ENCODE measurements around the gene FBXL7.
"Not testable (repeated sequence)": the region's sequence is repeated elsewhere in the genome, so short reads cannot be mapped to it uniquely, and the experiment has no call there.

The FBXL7 gene

DNA sequence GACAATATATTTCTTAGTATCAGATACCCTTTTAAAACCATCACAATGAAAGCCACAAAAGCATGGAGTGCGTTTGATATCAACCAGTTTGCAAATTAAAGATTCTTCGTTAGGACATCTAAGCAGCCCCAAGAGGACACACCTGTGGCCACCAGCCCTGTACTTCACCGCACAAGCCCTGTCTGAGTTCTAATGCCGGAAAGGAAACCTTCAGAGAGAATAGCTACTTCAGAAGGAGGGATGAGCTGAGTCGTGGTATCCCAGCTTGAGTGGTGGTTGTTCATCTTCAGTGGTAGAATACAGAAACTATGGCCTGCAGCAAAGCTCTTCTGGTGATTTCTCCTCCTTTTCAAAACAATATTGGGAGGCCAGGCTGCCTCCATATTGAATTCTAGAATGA lies 319.6 kb downstream of the FBXL7 start:
- no peak for DNase-seq (ENCODE audit: low read depth)

DNA sequence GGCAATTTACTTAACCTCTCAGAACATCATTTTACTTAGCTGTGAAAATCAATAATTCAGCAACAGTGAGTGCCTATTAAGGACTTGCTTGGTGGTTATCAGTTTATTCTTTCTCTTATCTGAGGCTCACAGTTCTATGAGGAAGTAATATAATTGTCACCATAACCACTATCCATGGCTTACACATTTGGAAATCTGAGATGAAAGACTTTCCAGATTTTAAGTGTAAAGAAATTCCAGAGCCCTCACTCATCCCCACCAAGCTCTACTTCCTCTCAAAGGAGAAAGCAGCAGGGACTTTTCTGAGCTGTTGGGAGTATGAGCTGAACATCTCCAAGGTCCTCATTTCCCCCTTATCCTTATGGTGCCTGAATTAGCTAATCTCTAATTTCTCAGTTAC lies 321.5 kb downstream of the FBXL7 start:
- peak; percentile 55 for DNase-seq (ENCODE audit: low read depth)

DNA sequence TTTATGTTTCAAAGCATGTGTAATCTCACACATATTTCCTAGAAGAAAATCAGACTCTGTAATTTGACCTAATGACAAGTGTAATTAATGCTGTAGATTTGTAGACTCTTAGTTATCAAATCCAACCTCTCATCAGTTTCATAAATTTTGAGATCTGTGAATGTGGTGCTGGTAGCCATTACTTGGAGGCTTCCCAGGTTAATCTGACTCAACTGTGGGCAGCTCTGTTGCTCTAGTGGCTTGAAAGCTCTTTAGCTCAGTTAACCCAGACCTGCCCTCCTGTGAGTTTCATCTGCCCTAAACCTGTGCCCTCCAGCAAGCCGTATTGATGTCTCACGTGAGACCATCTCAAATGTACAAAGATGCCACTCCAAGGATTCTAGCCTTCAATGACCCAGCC lies 323.4 kb downstream of the FBXL7 start:
- DNase-seq (ENCODE audit: low read depth) = no peak

- DNase-seq (ENCODE audit: low read depth) = no peak
Observed at GRCh38 chr5:15827741-15828140, 327.8 kb downstream of the FBXL7 start.

DNA sequence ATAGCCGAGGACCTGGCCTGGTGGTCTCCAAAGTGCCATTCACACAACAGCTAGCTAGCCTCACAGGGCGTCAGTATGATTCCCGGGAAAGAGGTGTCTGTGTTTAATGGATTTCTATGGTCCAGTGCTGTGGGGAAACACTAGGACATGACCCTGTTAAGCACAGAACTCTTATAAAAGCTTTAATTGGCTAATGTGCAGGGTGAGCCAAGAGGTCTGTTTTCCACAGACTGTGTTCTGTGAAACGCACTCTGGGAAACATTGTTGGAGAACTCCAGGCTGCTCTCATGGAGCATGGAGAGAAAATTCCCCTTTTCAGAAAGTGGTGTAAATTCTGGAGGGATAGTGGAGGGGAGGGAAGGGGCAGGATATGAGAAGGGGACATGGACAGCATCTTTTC lies 331.4 kb downstream of the FBXL7 start:
- no peak for DNase-seq (ENCODE audit: low read depth)

- DNase-seq (ENCODE audit: low read depth) = no peak
Observed at GRCh38 chr5:15833365-15833764, 333.4 kb downstream of the FBXL7 start.

DNA sequence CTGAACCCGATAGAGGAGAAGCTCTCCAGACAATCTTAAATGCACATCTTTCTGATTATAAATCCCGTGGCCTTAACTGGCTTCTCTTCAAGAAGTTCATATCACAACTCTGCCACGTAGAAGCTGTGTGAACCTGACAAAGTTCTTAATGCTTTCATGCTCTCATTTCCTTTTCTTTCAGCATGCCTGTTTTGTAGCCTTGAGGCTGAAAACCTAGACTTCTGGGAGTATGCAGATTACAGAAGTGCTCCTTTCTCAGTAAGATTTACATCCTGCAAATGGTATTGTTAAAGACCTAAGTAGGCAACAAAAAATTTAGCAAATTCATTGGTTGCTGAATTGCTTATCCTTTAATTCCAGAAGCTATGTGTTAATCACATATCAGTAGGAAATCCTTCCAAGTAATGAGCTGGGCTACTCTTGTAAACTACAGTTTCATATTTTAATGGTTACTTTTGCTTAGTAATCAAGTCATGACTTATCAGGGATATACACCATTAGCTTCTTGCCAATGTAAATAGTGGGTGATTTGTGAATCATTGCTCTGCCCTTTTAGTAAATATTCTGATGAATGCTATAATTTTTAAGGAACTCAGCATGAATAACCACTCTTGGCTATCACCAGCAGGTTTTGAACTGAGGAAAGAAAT lies 334.7 kb downstream of the FBXL7 start:
- peak; percentile 87 for DNase-seq (ENCODE audit: low read depth)

- DNase-seq (ENCODE audit: low read depth) = peak; percentile 19
Observed at GRCh38 chr5:15835514-15835913, 335.5 kb downstream of the FBXL7 start.

DNA sequence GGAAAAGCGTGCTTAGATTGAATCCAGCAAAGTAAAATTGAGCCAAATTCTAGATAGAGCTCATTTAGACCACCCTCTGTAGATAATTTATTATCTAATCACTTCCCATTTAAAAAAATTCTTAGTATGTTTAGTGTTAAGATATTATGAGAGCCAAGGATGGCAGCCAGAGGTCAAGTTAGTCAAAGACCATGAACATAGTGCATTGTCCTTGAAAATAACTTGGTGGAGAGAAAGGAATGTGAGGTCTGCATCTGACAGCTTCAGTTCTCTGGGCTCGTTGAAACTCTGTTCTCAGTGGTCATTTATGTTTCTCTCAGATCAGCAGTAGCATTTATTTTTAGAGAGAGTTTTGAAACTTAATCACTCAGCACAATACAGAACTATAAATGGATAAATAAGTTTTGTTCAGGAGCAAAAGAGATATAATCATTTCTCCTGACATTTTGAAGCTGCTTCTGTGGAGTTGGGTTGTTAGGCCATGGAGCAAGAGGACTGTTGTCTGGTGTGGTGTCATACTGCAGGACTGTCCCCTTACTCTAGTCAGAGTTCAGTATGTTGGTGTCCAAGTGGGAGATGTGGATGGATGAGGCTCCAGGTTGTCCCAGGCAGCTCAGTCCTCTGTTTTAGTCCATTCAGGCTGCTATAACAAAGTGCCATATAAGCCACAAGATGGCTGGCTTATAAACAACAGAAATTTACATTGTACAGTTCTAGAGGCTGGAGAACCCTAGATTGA lies 337.7 kb downstream of the FBXL7 start:
- DNase-seq (ENCODE audit: low read depth) = no peak

DNA sequence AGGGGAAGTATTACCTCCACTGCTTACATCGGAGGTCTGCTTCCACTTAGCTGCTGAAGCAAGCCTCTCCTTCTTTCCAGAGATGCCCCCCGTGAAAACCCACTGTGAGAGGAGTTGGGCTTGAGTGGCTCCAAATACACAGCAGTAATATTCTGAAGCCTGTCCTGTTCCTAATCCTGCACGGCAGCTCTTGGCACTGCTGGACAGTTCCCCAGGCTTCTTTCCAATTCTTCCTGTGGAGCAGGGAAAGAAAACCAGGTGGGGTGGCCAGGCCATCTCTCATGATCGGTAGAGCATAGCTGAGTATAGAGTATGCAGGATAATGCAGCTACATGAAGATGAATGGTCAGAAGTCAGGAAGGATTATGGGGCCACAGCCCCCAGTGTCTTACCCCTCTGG lies 344.3 kb downstream of the FBXL7 start:
- no peak for DNase-seq (ENCODE audit: low read depth)

DNA sequence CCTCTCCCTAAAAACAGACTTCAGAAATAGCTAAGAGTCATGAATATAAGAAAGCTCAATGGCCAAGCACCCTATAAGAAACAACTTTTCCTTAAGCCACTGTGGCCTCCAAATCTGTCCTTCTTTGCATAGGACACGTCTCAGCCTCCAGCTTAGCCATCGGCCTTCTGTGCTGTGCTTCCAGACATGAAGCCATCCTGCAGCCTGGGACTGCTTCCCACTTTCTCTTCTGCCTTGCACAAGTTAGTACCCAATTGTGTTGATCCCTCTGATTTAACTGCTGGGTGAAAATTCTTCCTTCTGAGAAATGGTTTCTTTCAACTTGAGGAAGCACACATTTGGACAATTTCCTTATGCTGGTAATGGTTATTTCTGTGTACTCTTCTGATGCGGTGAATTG lies 344.9 kb downstream of the FBXL7 start:
- DNase-seq (ENCODE audit: low read depth) = no peak

DNA sequence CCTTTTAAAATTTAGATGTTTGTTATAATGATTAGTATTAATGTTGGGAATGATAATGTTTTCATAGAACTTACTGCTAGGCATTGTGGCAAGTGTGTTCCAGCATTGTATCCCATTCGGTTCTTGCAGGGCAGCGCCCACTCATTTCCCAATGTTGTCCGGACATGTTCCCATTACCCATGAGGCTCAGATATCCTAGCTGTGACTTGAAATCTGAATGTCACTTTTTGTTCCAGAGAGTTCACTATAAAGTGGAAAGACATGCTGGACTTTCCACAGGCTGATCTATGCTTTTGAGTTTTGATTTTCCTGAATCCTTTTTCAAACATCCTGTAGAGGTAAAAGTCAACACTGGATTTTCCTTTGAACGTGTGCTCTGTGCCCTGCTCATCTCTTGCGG lies 350.6 kb downstream of the FBXL7 start:
- DNase-seq (ENCODE audit: low read depth) = no peak

DNA sequence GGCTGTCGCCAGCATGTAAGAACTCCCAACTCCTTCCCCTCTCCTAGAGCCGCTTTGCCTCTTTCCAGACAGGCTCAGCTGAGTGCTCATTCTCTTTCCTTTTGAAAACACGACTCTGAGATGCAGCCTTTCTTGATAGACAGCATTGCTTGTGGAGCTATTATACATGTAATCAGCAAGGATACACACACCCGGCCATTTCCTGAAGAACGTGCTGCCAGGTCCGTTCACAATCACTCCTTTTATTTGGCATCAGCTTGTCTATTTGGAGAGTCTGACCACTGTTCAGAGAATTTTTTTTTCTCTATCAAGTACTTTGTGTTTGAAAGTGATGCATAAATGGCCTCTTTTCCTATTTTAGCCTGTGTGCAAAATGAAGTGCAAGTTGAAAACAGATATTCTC lies 351.0 kb downstream of the FBXL7 start:
- DNase-seq (ENCODE audit: low read depth) = no peak

- no peak for DNase-seq (ENCODE audit: low read depth)
Observed at GRCh38 chr5:15852217-15852616, 352.2 kb downstream of the FBXL7 start.

DNA sequence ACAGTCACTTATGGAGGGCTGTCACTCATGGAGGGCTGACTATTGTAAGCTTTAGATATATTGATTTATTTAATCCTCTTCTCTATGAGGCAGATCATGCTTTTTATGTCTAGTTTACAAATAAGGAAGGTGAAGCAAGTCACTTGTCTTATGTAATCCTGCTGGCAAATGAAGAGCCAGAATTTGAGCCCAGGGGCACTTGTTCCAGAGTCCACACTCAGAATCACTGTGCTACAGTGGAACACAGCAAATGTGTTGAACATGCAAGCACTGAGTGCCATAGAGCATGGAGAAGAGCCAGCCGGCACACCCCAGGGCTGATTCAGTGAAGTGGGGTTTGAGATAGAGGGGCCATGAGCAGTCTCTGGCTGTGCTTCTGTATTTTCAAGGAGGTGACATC lies 353.0 kb downstream of the FBXL7 start:
- DNase-seq (ENCODE audit: low read depth) = no peak

DNA sequence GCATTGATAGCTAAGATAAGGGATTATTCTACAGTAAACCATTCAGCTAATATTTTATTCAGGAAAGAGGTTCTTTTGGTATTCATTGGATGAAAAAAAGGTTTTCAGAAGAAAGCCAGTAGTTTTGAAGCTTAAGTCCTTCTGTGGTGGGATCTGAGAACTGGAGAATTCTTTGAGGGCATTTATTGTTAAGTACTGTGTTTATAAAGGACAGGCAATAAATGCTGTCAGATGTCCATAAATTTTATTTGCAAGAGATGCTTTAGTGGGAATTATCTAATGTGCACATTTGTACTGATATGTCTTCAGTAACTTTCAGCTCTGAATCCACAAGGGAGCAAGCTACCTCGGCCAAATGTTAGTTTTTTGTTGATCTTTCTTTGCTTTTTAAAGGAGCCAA lies 358.3 kb downstream of the FBXL7 start:
- no peak for DNase-seq (ENCODE audit: low read depth)

- no peak for DNase-seq (ENCODE audit: low read depth)
Observed at GRCh38 chr5:15864536-15865215, 364.7 kb downstream of the FBXL7 start.

GRCh38 chr5:15872259-15872658 lies 372.3 kb downstream of the FBXL7 start:
- not testable (repeated sequence) for DNase-seq (ENCODE audit: low read depth)

DNA sequence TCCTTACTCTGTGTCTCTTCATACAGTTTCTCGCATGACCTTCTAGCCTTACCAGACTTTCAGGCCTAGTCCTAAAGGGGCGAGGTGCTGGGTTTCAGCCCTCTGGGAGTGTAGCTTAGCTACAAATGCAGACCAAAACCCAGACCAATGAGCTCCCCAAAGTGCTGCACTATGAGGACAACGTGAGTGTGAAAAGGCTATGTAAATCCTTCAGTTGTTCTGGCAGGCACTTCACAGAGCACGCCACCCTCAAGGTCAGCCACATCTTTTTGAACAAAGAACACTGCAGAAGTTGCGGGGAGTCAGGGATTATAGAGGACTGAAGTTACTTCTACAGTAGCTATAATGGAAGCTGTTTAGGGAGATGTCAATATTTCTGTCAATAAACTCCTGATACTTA lies 377.9 kb downstream of the FBXL7 start:
- DNase-seq (ENCODE audit: low read depth) = no peak

GRCh38 chr5:15880201-15880600 lies 380.2 kb downstream of the FBXL7 start:
- no peak for DNase-seq (ENCODE audit: low read depth)

DNA sequence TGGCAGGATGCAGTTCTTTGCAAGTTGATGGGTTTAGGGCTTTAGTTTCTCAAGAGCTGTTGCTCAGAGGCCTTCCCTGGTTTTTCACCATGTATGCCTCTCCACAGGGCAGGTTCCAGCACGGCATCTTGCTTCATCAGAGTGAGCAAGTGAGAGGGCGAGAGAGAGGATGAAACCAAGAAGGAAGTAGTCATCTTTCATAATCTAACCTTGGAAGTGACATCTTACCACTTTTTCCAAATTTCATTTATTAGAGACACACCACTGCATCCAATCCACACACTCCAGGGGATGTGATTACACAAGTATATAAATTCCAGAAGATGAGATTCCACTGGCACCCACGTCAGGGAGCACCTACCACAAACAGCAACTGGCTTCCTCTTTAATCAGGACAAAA lies 385.2 kb downstream of the FBXL7 start:
- peak; percentile 9 for DNase-seq (ENCODE audit: low read depth)

DNA sequence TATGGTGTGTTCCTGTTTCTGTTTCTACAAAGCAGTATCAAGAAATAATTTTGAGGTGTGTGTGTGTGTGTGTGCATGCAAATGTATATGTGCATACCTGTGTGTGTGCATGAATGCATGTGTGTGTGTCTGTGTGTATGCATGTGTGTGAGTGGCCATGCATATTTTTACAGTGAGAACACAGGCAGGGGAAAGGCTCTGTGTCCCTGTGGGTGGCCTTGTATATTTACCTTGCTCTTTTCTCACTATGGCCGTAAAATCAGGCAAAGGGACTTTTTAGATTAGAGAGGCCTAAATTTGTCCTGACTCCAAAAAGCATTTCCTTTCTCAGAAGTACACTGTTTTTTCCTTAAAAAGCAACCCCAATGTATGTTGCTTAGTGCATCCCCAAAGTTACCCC lies 386.2 kb downstream of the FBXL7 start:
- no peak for DNase-seq (ENCODE audit: low read depth)

- no peak for DNase-seq (ENCODE audit: low read depth)
Observed at GRCh38 chr5:15887093-15887492, 387.1 kb downstream of the FBXL7 start.
